Measurements from ENCODE around the gene DBNDD1.

Gene DBNDD1

GRCh38 chr16:90035902-90036301 is 16.6 kb upstream of the DBNDD1 start:
- no peak for DNase-seq (ENCODE audit: low read depth, low spot score)

DNA sequence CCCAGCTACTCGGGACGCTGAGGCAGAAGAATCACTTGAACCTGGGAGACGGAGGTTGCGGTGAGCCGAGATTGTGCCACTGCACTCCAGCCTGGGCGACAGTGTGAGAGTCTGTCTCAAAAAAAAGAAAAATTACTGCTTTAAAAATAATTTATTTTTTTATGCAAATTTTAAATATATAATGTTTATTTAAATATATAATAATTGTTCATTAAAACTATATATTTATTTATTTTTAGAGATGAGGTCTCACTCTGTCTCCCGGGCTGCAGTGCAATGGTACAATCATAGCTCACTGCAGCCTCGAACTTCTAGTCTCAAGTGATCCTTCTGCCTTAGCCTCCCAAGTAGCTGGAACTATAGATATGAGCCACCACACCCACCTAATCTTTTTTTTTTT is 15.2 kb upstream of the DBNDD1 start:
- DNase-seq (ENCODE audit: low read depth, low spot score) = no peak

DNA sequence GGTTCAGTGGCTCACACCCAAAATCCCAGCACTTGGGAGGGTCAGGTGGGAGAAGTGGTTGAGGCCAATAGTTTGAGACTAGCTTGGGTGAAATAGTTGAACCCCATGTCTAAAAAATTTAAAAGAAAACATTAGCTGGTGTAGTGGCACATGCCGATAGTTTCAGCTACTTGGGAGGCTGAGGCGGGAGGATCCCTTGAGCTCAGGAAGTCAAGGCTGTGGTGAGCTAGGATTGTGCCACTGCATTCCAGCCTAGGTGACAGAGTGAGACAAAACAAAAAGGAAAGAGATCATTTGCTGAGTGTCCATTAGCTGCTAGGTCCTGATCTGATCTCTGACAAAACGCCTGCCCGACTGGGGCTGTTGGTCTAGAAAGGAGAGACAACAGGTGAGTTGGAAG is 14.1 kb upstream of the DBNDD1 start:
- no peak for DNase-seq (ENCODE audit: low read depth, low spot score)

GRCh38 chr16:90032674-90033331 is 13.5 kb upstream of the DBNDD1 start:
- DNase-seq (ENCODE audit: low read depth, low spot score) = no peak

GRCh38 chr16:90031931-90032673 is 12.8 kb upstream of the DBNDD1 start:
- no peak for DNase-seq (ENCODE audit: low read depth, low spot score)

DNA sequence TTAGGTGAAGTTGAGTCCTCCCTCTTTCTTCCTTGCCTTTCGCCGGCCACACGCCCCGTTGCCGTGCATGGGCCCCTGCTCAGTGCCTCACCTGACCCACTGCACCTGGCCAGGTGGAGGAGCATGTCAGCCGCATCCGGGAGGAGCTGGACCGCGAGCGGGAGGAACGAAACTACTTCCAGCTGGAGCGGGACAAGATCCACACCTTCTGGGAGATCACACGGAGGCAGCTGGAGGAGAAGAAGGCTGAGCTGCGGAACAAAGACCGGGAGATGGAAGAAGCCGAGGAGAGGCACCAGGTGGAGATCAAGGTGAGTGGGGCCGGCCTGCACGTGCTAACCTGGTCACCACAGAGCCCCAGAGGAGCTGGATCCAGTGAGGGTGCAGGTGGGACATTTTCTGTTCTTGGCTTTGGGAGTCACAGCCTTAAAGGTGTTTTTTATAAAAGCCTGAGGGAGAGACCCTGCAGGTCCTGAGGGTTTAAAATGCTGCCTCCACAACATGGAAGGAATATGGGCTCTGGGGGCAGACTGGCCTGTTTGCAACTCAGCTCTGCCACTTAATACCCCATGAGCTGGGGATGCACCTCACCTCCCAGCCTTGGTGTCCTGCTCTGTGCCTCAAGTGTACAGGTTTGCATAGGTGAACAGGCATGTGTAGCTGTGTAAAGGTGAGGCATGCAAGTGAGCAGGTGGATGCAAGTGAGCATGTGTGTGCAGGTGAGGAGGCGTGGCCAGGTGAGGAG is 12.1 kb upstream of the DBNDD1 start:
- no peak for DNase-seq (ENCODE audit: low read depth, low spot score)

GRCh38 chr16:90028985-90029384 is 9.7 kb upstream of the DBNDD1 start:
- no peak for DNase-seq (ENCODE audit: low read depth, low spot score)

GRCh38 chr16:90027611-90028010 is 8.4 kb upstream of the DBNDD1 start:
- no peak for DNase-seq (ENCODE audit: low read depth, low spot score)

GRCh38 chr16:90026135-90026534 is 6.9 kb upstream of the DBNDD1 start:
- no peak for DNase-seq (ENCODE audit: low read depth, low spot score)

- DNase-seq (ENCODE audit: low read depth, low spot score) = no peak
Measured at GRCh38 chr16:90023078-90023447, 3.8 kb upstream of the DBNDD1 start.

DNA sequence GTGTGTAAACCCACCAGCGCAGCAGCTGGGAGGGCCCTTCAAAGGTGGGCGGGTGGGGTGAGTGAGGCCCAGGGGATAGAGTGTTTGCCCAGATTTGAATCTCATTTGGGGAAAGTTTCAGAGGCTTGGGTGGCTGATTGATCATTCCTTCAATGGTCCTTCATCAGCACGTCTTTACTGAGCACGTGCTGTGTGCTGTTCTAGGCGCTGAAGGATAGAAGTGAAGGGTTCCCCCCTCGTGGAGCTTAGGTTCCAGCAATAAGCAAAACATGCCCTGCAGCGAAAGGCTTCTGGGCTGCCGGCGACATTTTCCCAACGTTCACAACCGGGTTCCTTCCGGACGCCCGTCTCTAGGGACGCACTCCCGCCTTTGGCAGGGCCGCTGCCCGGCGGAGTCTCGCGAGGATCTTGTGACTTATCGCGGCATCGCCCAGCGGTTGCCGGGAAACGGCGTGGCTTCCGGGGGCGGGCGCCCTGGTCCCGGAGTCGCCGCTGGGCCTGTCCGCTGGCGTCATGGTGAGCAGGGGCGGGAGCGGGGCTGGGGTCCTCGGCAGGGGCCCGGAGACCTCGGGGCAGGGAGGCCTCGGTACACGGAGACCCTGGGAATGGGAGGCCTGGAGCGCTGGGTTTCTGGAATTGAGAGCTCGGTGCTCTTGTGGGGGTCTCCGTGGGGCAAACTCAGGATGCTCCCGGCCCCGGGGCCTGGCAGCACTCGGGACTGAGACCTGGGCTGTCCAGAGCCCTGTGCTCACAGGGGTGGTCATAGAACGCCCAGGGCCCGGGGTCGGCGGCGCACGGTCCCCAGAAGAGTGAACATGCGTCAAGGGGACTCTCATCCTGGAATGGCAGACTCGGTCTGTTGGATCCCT is 3.2 kb upstream of the DBNDD1 start:
- DNase-seq (ENCODE audit: low read depth, low spot score) = no peak

GRCh38 chr16:90020838-90021382 is 1.7 kb upstream of the DBNDD1 start:
- DNase-seq (ENCODE audit: low read depth, low spot score) = no peak

- DNase-seq (ENCODE audit: low read depth, low spot score) = no peak
Measured at GRCh38 chr16:90020260-90020837, 1.1 kb upstream of the DBNDD1 start.

GRCh38 chr16:90019543-90020259 is 445 bp upstream of the DBNDD1 start:
- DNase-seq (ENCODE audit: low read depth, low spot score) = no peak

GRCh38 chr16:90018297-90018651 is 982 bp downstream of the DBNDD1 start:
- no peak for DNase-seq (ENCODE audit: low read depth, low spot score)

- no peak for DNase-seq (ENCODE audit: low read depth, low spot score)
Measured at GRCh38 chr16:90016339-90016950, 2.8 kb downstream of the DBNDD1 start.

- DNase-seq (ENCODE audit: low read depth, low spot score) = no peak
Measured at GRCh38 chr16:90015586-90016338, 3.5 kb downstream of the DBNDD1 start.

DNA sequence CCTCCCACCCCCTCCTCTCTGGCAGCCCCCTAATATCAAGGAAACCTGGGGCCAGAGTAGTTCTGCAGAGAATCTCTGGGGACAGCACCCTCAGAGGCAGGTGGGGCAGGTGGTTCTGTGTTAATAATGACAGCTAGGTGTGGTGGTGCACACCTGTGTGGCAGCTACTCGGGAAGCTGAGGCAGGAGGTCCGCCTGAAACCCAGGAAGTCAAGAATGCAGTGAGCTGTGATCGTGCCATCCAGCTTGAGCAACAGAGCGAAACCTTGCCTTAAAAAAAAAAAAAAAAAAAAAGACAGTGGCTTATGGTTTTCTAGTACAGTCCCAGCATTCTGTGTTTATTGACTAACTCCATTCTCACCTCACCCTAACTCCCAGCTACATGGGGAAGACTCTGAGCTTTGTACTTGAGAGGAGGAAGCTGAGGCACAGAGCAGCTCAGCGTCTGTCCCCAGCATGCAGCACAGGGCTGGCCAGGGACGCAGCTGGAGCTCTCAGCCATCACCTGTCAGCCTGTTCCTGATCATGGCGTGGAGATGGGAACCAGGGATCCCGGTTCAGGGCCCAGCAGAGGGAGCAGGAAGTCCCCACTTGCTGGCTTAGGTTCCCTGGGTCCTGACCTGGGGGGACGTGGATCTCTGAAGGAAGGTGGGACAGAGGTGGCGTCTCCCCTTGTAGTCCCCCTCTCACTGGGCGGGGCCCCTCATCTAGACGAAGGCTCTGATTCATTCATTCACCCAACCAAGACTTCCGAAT is 6.1 kb downstream of the DBNDD1 start:
- DNase-seq (ENCODE audit: low read depth, low spot score) = no peak

Data from iPS DF 19.7 (cell line).